ENCODE data around the gene CCNQ. TPM values are rescaled to one million over a fixed set of nuclear protein-coding genes. Genes with fewer than 3 reads are reported as not detected.

Gene CCNQ
- total RNA-seq, 1 donor from 2014 or later: 15.2 TPM

- Histone ChIP-seq H3K27me3 (no peaks in the 10 kb centered on the region), H3K4me1 (no peaks in the 10 kb centered on the region), H3K4me2 (no peak overlapping the region), H3K79me2 (ENCODE audit: low read depth) (no peaks in the 10 kb centered on the region), H2AFZ (replicated peaks) (no peak overlapping the region), H3K9ac (no peak overlapping the region), H3K27ac (no peak overlapping the region), H3F3A (ENCODE audit: low read depth) (no peaks in the 10 kb centered on the region), H3K36me3 (no peaks in the 10 kb centered on the region), H3K9me3 (ENCODE audit: low read depth) (no peaks in the 10 kb centered on the region), H3K4me3 (no peak overlapping the region), H4K20me1 (ENCODE audit: low read depth) (no peaks in the 10 kb centered on the region)
- no peaks in the 10 kb centered on the region for H3K36me3 Mint-ChIP-seq
- H3K9me3 Mint-ChIP-seq: peaks cover 21% of the 10 kb centered on the region
- peaks cover 4% of the 10 kb centered on the region for H3K27me3 Mint-ChIP-seq (ENCODE audit: insufficient read depth, low read depth)
- H3K4me1 Mint-ChIP-seq: peaks cover 7% of the 10 kb centered on the region
- TF ChIP-seq EZH2 (IDR thresholded peaks at IDR 0.05): no peak
- TF ChIP-seq CTCF (IDR thresholded peaks at IDR 0.05): no peak
- no peak for TF ChIP-seq EZH2phosphoT487 (IDR thresholded peaks at IDR 0.05)
- H3K27ac Mint-ChIP-seq: no peak overlapping the region
- H3K4me3 Mint-ChIP-seq: no peak overlapping the region
- no peak for DNase-seq (ENCODE audit: low spot score)
Observed at GRCh38 chrX:153544727-153545126, 54.2 kb downstream of the CCNQ start.

GRCh38 chrX:153539979-153540358 lies 59.0 kb downstream of the CCNQ start:
- DNase-seq (ENCODE audit: low spot score): no peak
- Histone ChIP-seq H3K9me3 (ENCODE audit: low read depth) (no peaks in the 10 kb centered on the region), H3K27me3 (no peaks in the 10 kb centered on the region), H2AFZ (replicated peaks) (no peak overlapping the region), H3K79me2 (ENCODE audit: low read depth) (no peaks in the 10 kb centered on the region), H4K20me1 (ENCODE audit: low read depth) (no peaks in the 10 kb centered on the region), H3K4me2 (no peak overlapping the region), H3K36me3 (no peaks in the 10 kb centered on the region), H3F3A (ENCODE audit: low read depth) (no peaks in the 10 kb centered on the region), H3K27ac (no peak overlapping the region), H3K4me3 (no peak overlapping the region), H3K4me1 (no peaks in the 10 kb centered on the region), H3K9ac (no peak overlapping the region)
- Mint-ChIP-seq H3K4me3 (no peak overlapping the region), H3K27ac (no peak overlapping the region), H3K4me1 (peaks cover 6% of the 10 kb centered on the region), H3K27me3 (ENCODE audit: insufficient read depth, low read depth) (peaks cover 5% of the 10 kb centered on the region), H3K9me3 (peaks cover 13% of the 10 kb centered on the region), H3K36me3 (no peaks in the 10 kb centered on the region)
- TF ChIP-seq CTCF (IDR thresholded peaks at IDR 0.05) (no peak), EZH2phosphoT487 (IDR thresholded peaks at IDR 0.05) (no peak), EZH2 (IDR thresholded peaks at IDR 0.05) (no peak)

GRCh38 chrX:153539171-153539978 lies 59.6 kb downstream of the CCNQ start:
- H3K4me3 Mint-ChIP-seq: no peak overlapping the region
- peaks cover 5% of the 10 kb centered on the region for H3K27me3 Mint-ChIP-seq (ENCODE audit: insufficient read depth, low read depth)
- Histone ChIP-seq H2AFZ (replicated peaks) (no peak overlapping the region), H3K4me3 (no peak overlapping the region), H3K27ac (no peak overlapping the region), H3K79me2 (ENCODE audit: low read depth) (no peaks in the 10 kb centered on the region), H4K20me1 (ENCODE audit: low read depth) (no peaks in the 10 kb centered on the region), H3K36me3 (no peaks in the 10 kb centered on the region), H3K27me3 (no peaks in the 10 kb centered on the region), H3K9ac (no peak overlapping the region), H3K9me3 (ENCODE audit: low read depth) (no peaks in the 10 kb centered on the region), H3F3A (ENCODE audit: low read depth) (no peaks in the 10 kb centered on the region), H3K4me2 (no peak overlapping the region), H3K4me1 (no peaks in the 10 kb centered on the region)
- DNase-seq (ENCODE audit: low spot score): peak; percentile 81
- H3K9me3 Mint-ChIP-seq: peaks cover 15% of the 10 kb centered on the region
- H3K36me3 Mint-ChIP-seq: no peaks in the 10 kb centered on the region
- no peak overlapping the region for H3K27ac Mint-ChIP-seq
- TF ChIP-seq CTCF (IDR thresholded peaks at IDR 0.05) (peak; percentile 74), EZH2phosphoT487 (IDR thresholded peaks at IDR 0.05) (no peak), EZH2 (IDR thresholded peaks at IDR 0.05) (no peak)
- H3K4me1 Mint-ChIP-seq: peaks cover 7% of the 10 kb centered on the region

Data from neural progenitor cell (in vitro differentiated cells).